NCI-H526 (cell line): Measurements from ENCODE around the gene RAB19.
"Not testable (repeated sequence)": the region's sequence is repeated elsewhere in the genome, so short reads cannot be mapped to it uniquely, and the experiment has no call there.

Experiments
- DNase-seq, 2 experiments: peaks; one replicate each; lab custom pipeline; 2025; lab: John Stamatoyannopoulos, UW

RAB19 gene

DNA sequence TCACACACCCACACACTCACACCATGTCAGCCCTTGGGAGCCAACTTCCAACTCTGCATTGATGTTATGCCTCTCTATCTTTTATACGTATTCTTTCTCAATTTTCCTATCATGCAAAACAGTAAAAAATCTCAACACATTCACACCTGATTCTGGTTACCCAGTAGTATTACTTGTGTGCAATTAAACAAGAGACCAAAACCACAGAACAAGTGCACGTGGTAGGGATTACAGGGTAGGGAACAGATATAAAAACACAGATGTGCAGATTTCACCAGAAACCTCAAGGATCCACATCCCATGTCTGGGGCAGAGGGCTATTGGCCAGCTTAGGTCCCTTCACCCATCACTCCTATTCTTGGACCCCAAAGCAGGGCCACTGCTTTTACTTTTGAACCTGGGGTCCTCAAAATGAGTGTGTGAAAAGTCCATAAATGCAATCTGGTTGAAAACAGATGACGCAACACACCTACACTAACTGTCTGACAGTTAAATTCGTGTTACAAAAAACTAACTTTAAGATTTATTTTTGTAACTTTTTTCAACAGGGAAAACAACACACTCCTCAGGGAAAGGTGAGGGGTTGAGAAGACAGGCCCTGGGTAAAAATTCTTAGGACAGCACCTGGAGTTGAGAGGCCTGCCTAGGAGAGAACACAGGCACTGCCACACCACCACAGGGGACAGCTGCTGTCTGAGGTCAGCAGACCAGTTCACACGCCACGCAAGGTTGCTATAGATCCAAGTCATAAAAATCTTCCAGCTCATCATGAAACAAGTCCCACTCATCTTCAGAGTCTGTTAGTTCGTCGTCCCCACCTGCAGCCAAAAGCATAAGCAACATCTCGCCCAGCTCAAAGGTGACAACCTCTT lies 50.2 kb downstream of the RAB19 start:
- DNase-seq: not testable (repeated sequence)

DNA sequence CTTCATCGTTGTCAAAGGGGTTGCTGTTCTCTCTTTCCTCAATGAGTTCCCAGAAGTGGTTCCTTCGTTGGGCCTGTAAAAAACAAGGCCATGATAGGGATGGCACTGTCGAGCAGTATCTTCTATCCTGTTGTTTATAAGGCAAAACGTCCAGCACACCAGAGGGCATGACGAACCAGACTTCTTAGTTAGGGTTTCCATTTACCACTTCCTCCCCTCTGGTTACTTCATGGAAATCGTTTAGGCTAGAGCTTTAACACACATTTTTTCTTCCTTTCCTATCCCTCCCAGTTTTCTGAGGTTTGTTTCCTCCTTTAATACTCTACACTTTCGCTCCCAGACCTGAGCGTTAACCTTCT lies 50.8 kb downstream of the RAB19 start:
- DNase-seq: no peak

DNA sequence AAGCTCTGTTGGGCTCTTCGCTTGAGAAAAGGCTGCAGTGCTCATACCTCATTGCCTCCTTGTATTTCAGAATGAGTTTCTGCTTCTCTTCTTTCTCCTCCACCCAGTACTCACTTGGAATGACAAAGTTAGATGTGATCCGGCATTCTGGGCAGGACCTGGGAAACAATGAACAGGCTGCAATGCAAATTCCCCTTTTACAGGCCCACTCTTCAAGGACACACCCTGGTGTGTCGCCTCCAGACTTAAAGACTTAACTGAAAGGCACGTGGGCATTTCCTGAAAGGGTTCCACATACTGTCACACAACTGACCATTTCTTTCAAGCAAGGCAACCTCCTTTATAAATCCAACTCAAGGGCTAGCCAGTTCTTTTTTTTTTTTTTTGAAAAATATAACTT lies 51.9 kb downstream of the RAB19 start:
- peak in 1 of 2 experiments; percentile 11 for DNase-seq

DNA sequence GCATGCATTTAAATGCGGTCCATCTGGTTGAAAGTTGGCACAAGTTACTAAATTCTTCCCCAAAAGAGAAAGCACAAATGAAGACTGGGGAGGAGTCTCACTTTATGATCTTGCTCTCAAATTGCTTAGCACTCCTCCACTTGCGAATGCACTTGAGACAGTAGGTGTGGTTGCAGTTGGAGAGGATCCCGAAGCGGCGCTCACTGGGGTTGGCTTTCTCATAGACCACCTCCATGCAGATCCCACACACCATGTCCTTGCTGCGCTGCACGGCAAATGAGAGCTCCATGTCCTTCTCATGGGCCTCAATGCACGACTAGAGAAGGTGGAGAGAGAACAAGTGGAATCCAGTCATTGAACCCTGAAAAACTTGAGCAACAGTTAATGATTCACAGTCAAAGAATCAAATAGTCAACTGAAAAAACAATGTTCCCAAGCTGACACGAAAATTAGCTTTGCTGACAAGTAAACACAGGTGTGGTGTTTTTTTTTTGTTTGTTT lies 52.7 kb downstream of the RAB19 start:
- no peak for DNase-seq

DNA sequence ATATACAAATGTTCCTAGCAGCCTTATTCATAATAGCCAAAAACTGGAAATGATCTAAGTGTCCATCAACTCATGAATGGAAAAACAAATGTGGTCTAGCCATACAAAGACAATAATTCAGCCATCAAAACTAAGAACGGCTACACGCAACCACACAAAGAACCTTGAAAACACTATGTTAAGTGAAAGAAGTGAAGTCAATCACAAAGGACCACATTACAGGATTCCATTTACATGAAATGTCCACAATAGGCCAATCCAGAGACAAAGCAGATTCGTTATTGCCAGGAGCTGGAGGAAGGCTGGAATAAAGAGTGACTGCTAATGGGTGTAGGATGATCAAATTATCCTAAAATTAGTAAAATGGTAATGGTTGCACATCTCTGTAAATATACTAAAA lies 54.3 kb downstream of the RAB19 start:
- no peak for DNase-seq

DNA sequence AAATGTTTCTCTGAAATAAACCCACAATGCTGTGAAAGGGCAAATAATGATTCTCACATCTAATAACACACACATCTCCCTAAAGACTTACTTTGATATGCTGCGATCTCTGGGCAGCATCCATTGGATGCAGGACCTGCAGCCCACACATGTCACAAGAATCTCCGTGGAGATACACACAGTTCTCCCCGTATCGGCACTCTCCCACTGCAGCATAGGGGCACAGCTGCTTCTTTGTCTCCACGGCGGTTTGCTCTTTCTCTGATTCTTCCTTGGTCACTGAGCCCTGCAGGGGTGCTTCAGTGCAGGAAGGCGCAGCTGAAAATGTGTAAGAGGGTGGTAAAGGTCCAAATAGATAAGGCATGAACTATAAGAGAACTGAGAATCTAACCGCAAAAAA lies 55.1 kb downstream of the RAB19 start:
- no peak for DNase-seq

DNA sequence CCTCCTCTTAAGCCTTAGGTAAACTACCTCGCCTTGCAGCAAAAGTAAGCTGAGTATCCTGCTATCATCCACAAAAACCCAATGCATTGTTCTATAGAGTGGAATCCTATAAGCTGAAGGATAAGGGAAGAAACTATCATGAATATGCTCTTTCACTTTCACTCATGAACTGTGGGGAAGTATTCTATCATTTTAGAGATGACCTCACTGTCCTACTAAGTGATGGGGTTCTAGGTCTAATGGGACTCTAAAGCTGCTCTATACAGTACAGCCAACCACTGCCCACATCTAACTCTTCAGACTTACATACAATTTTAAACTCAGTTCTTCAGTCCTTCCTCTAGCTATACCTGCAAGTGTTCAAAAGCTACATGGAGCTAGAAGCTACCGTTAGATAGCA lies 59.3 kb downstream of the RAB19 start:
- no peak for DNase-seq

DNA sequence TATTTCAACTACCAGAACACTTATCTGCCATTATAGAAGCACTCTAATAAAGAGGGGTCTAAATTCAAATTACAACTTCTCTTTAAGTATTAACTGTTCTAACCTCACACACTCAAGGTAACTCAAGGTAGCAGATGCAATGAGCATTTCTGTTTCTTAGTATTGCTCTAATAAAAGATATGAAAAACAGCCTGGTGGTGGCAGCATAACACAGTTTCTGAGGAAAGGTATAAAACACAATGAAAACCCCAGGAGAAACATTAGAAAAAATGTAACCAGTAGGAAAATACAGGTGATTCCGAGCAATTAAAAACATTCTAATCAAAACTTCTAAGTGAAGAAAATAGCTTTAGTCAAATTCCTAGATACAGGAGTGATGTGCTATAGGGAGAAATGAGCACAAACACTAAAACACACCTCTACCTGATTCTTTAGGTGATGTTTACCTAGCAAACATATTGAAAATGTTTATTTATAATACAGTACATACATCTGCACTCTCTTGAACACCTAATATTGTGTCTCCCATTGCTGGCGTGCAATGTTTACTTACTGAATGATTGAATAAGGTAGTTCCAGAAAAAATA lies 72.0 kb downstream of the RAB19 start:
- DNase-seq: peak; percentile 57 to 82

DNA sequence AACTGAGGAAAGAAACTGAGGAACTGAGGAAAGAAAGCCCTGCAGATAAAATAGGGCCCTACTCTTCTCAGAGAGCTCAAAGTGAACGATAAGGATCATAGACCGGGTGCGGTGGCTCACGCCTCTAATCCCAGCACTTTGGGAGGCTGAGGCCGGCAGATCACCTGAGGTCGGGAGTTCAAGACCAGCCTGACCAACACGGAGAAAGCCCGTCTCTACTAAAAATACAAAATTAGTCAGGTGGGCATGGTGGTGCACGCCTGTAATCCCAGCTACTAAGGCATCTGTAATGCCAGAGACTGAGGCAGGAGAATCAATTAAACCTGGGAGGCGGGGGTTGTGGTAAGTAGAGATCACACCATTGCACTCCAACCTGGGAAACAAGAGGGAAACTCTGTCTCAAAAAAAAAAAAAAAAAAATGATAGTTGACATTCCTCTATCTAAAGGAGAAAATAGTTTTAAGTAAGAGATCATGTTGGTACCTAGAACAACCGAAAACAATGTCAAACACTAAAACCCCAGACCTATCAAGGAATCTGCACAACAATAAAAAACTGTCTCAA lies 72.9 kb downstream of the RAB19 start:
- DNase-seq: no peak
